ENCODE results near the gene PAOX.

Gene PAOX

DNA sequence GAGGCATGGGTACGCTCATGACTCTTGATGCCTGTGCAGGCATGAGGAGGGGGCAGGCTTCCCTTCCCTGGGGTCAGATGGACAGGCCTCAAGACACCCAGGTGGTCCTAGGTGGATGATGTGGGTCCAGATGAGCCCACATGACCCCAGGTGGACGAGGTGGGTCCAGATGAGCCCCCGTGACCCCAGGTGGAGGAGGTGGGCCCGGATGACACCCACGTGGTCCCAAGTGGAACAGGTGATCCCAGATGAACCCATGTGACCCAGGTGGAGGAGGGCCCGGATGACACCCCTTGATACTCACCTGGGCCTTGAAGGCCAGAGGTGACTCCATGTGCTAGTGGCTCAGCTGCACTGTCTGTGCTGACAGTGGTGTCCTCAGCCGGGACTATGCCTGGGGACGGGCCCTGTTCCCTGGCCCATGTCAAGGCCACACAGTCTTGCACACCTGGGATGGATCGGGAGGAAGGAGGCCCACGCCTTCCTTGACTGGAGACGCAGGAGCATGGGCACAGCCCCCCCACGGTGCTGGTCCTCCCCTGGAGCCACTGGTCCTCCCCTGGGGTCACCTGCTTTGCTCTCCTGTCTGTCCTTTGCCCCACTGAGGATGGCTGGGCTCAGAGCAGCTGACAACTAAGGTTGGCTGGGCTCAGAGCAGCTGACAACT is 28.6 kb upstream of the PAOX start:
- no peak for DNase-seq

- no peak for DNase-seq
Observed at GRCh38 chr10:133350950-133351329, 28.1 kb upstream of the PAOX start.

DNA sequence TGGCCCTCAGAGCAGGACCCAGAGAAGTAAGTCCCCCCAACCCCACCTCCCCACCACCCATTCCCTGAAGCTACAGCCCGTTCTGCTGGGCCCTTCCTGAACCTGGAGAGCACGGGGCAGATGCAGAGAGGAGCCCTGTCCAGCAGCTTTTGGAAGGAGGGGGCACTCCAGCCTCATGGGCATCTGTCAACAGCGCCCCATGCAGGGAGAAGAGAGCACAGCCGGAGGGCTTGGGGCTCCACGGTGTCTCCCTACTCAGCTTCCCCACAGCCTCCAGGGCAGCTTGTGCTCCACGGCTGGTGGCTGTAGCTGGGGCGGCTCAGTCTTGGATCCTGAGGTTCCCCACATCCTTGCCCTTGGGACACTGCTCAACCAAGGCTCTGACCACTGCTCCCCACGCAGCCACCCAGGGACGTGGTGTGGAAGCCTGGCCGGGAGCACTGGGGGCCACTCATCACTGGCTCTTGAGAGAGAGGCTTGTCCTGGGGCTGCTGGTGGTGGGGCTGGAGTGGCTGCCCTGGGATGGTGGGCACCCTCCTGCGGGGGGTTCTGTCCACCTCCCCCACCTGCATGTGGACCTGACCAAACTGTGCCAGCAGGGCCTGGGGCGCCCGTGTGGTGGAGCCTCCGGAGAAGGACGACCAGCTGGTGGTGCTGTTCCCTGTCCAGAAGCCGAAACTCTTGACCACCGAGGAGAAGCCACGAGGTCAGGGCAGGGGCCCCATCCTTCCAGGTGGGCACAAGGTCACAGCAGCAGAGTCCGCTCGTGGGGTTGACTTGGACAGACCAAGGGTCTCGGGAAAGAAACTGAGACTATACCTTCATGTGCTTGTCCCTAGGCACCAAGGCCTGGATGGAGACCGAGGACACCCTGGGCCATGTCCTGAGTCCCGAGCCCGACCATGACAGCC is 27.4 kb upstream of the PAOX start:
- DNase-seq: no peak

DNA sequence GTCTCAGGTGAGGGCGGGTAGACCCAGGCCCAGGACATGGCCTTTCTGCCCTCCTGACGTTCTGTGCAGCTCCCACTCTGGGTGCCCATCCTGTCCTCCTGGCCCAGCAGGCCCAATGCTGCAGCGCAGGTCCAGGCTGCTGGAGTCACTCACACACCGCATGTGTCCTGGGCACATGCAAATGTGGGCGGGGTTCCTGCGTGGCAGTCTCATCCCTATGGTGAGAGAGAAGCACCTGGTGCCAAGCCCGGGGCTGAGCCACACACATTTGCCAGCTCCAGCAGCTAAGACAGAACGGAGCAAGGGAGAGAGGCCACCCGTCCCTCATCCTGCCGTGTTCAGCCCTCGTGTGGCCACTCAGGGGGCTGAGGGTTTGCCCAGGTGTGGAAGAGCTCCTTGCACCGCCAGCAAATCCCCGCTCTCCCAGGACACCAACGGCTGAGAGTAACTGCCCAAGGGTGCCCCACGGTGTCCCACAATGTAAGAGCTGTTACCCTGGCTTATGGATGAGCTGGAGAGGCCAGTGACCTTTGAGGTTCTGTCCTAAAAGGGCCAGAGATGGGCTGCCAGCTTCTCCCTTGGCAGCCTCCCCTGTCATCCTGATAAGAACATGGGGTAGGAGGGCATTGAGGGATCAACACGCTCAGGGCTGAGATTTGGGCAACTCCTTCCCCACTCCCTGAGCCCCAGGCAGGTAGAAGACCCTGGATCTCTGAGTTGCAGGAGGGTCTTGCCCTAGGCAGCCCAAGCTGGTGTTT is 25.7 kb upstream of the PAOX start:
- no peak for DNase-seq

GRCh38 chr10:133353988-133354605 is 25.0 kb upstream of the PAOX start:
- no peak for DNase-seq

DNA sequence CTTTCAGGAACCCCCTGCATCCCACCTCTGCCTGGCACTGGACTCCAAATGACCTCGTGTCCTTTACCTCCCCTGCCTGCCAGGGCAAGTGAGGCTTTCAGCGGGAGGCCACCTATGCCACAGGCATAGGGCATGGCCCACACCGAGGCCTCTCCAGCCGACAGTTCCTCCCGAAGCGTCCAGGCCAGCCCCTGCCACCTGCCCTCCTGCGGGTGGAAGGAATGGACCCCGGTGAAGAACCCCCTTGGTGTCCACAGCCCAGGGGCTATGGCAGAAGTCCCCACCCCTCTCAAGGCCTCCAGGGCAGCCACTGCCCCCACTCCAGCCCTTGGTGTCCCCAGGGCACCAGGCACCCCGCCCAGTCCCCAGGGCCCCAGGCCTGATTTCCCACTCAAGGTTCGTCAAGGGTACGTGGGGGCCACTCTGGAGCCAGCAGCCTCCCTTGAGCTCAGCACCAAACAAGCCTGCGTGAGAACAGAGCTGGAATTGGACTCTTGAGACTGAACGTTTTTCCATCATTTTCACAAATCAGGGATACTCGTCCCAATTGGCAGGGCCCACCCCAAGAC is 24.3 kb upstream of the PAOX start:
- no peak for DNase-seq

DNA sequence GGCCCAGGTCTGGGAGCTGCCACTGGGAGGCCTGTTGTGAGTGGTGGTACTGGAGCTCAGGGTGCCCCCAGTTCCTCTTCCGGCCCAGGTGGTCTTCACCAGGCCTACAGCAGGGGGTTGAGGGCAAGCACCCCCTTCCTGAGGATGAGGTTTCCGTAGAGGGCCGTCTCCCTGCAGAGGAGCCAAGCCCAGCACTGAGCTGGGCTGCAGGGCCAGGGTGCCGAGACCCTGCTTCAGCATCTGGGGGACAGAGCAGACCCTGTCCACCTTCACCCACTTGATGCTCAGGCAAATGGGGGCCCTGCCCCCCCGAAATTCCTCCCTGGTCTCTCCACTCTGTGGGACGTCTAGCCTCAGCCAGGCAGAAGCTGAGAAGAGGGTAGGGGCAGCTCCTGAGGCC is 23.8 kb upstream of the PAOX start:
- no peak for DNase-seq

GRCh38 chr10:133355991-133356390 is 23.1 kb upstream of the PAOX start:
- no peak for DNase-seq

DNA sequence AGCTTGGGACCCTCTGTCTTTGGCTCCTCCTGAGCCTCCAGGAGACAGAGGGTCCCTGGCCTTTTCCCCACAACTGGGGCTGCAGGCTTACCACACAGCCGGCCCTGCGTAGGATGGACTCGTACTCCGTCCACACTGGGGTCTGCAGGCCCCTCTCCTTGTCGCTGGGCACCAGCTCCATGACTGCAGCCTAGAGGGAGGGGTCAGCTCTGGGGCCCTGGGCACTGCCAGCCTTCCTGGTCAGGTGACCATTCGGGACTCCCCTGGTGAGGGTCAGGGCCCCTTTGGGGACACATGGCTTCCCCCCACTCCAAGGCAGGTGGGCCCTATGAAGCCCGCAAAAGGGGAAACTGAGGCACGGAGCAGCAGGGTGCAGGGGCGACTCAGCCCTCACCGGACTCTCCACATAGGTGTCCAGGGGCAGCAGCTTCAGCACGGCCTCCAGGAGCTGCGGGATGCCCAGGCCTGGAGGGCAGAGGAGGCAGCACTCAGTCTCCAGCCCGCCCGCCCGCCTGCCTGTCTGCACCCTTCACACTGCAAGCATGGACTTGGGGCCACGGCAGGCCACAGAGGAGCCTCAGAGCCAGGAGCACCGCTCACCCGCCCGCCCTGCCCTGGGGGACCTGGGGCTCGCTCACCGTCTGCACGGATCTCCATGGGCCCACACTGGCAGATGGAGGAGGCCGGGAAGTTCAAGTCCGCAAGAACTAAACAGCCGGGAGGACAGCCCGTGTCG is 22.3 kb upstream of the PAOX start:
- DNase-seq: no peak

DNA sequence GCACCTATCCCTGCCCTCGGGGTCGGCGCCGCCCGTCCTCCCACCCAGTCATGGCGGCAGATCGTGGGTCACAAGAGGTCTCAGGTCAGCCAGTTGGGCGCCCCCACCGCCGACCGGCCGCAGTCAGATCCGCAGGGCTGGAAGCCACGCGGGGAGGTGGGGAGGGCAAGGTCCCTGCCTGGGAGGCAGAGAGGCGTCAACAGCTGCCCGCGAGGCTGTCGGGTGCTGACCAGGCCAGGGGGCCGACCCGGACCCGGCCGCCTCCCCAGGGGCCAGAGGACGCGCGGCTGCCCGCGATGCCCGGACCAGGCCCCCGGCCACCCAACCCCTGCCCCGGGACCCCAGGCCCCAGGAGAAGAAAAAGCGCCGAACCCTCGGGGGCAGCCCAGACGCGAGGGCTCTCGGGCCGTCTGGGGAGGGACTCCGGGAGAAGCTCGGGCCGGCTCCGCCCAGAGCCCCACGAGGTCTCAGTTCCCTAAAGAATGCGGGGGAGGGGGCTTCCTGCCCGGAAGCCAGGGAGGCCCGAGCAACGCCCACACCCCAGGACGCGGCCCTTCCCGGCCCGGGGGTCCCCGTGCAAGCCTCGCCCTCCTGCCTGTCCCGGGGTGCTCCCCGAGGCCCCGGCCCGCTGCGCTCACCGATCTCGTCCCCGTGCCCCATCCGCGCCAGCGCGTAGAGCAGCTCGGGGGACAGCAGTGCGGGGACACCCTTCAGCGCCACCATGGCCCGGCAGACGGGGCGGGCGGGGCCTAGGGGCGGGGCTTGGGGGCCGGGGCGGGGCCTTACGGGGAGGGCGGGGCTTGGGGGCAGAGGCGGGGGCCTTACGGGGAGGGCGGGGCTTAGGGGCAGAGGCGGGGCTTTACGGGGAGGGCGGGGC is 21.5 kb upstream of the PAOX start, which contains the start of gene FUOM:
Gene FUOM, minus strand, starts transcription at position 735 of the 877 bp plus-strand sequence. Its CDS starts 12 bp downstream, at position 723.
- DNase-seq: no peak

DNA sequence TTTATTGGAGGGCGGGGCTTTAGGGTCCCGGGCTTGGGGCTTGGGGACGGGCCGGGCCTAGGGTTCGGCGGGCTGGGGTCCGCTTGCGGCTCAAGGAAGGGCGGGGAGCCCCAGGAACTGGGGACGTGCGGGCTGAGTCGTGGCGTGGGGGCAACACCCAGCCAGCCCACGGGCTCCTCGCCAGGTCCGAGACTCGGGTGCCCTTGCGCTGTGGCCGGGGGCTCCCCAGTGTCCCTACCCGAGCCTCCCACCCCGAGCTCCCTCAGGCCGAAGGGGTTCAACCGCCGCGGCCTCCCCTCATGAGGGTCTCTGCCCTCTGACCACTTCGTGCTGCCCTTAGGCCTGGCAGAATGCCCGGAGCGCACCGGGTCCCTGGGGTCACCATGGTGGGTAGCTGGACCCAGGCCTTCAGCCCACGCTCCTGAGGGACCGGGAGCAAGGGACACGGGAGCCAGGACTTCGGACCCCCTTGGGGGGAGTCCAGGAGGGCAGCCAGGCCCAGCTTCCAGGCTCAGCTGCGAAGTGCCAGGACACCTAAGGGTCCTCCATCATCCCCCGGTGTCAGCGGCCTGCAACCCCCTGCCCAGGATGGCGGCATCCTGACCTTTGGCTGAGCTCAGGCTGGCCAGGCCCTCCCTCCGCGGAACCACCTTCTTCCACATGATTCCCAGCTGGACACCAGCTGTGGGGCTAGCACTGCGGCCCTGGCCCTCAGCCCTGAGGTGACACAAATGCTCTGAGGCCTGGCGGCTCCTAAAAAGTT is 20.7 kb upstream of the PAOX start:
- DNase-seq: no peak

DNA sequence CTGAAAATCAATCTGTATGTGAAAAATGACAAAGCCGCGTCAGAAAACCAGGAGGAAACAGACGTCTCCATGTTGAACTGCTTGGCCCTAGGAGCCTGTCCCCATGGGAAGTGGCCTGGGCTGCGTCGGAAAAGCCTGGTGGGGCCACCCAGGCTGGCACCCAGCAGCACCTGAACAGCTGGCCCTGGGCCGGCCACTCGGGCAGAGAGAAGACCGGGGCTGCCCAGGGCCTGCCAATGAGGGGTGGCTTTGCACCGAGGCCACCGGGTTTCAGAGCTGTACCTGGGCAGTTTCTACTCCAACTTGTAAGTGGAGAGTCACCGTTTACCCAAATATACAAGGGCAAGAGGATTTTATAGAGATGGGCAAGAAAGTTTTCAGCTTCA is 20.1 kb upstream of the PAOX start:
- no peak for DNase-seq

DNA sequence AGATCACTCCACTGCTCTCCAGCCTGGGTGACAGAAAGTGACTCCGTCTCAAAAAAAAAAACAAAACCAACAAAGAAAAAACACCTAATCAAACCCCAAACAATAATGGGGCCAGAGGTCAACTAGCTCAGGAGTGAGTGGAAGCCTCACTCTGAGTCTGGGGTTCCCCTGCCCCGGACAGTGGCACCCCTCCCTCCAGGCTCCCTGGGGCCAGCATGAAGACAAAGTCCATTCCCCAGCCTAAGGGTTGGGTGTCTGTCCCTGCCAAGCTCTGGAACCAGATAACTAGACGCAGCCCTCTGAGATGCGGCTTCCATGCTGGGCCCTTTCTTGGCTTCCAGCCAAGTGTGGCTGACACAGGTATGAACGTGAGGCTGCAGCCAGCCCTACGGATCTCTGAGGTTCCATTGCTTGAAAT is 19.5 kb upstream of the PAOX start:
- peak; percentile 63 for DNase-seq

DNA sequence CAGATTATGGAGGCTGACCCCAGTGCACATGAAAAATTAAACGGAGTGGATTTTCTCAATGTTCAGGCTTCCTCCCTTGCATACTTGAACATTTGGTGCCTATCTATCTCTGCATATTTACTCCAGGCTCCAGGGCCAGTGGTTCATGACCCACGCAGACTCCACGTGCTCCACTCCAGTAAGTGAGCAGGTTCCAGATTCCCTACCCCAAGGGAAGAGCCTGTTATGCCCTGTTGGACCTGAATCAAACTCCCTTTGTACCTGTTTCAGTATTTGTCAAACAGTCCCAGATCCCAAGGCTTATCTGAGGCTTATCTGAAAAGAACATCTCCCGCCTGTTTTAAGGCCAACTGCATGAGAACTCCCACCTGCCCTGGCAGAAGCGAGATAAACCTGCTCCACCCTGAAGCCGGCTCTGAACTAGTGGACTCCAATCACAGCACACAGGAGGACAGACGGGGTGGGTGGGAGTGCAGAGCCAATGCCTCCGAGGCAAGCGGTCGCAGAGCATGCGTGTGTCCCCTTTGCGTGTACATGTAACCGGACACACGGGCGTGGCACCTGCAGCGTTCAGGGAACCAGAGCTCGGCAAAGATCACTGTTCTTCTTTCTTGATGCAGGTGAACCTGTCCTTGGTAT is 19.0 kb upstream of the PAOX start:
- no peak for DNase-seq

DNA sequence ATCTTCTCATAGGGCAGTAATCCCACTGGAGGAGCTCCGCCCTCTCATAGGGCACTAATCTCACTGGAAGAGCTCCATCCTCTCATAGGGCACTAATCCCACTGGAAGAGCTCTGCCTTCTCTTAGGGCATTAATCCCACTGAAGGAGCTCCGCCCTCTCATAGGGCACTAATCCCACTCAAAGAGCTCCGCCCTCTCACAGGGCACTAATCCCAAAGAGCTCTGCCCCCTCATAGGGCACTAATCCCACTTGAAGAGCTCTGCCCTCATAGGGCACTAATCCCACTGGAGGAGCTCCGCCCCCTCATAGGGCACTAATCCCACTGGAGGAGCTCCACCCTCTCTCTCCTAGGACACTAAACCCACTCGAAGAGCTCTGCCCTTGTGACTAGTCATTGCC is 17.8 kb upstream of the PAOX start:
- no peak for DNase-seq

- DNase-seq: no peak
Observed at GRCh38 chr10:133361773-133362441, 17.2 kb upstream of the PAOX start.

GRCh38 chr10:133362846-133363245 is 16.2 kb upstream of the PAOX start:
- DNase-seq: no peak

DNA sequence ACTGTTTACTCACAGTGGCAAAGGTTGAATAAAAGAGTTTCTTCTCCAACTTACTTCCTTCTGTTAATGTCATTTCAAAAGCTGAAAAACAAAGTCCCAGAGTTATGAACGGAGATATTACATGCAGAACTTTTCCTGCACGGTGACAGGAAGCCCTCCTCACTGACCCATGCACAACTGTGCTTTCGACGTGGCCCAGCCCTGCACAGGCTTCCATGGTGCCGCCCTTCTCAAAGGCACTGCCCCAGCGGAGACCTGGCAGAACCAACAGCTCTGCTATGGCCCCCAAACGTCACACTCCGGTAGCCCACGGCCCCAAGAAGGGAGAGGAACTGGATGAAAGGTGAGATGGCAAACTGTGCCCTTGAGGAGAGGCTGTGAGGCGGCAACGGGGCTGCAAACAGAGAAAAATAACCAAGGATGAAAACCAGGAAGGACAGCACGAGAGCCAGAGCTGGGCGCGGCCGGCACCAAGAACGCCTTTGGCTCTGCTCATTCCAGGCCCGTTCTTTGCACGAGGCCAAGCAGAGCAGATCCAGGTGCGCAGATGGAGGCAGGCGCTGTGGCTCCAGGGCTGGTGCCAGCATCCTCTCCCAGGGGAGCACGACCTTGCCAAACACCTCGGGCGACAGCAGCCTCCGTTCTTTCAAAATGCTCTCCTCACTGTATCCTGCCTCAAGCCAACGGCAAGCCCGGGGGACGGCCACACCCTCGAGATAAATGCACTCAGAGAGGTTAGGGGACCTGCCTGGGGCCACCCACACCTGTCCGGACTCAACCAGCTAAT is 14.2 kb upstream of the PAOX start:
- no peak for DNase-seq
